IMR-90 (cell line): ENCODE measurements around the gene TMEM181. TPM values are rescaled to one million over a fixed set of nuclear protein-coding genes. Genes with fewer than 3 reads are reported as not detected.

Experiments
- ATAC-seq: fragments of 200-7000 bp; cut with Tn5 transposase; 2 replicates; pipeline ENCODE4 v1.9.1; 2020; ENCODE audit warnings: low read depth, mild to moderate bottlenecking, moderate library complexity
- BruUV-seq: library from RNA; stranded (reverse); fragments of 400-500 nt; replicated peaks from 2 replicates; lab custom pipeline; 2021; lab: Mats Ljungman, UMichigan
- CTCF ChIA-PET: fragments of 300-600 bp; formaldehyde crosslinking; extraction: SDS; loops from one replicate; lab custom pipeline; 2021; ENCODE audit warnings: antibody characterized with exemption; lab: Yijun Ruan, JAX
- POLR2A ChIA-PET: fragments of 300-600 bp; sonication (Branson Sonifier 250); formaldehyde crosslinking; loops from one replicate; lab custom pipeline; 2022; ENCODE audit warnings: antibody characterized with exemption; ENCODE audit not compliant: unreplicated experiment; lab: Charles Lee
- DNase-seq: peaks from one replicate; pipeline ENCODE4 v3.0.0; 2013
- H2AFZ ChIP-seq: replicated peaks from 2 replicates; pipeline ENCODE3; 2013; ENCODE audit warnings: low read length, mild to moderate bottlenecking; ENCODE audit not compliant: poor library complexity
- H2AK5ac ChIP-seq: 2 replicates; pipeline ENCODE4 v1.6.1; 2013; ENCODE audit warnings: low read depth, low read length, inconsistent platforms
- H2AK9ac ChIP-seq: replicated peaks from 2 replicates; pipeline ENCODE3; 2013; ENCODE audit warnings: mild to moderate bottlenecking, low read depth, low read length, moderate library complexity; ENCODE audit not compliant: poor library complexity
- H2BK120ac ChIP-seq: 2 replicates; pipeline ENCODE4 v1.6.1; 2013; ENCODE audit warnings: low read depth, low read length, inconsistent platforms
- H2BK15ac ChIP-seq: 3 replicates; pipeline ENCODE4 v1.6.1; 2013; ENCODE audit warnings: low read depth, low read length, inconsistent platforms
- H2BK20ac ChIP-seq: 2 replicates; pipeline ENCODE4 v1.6.1; 2013; ENCODE audit warnings: low read depth, mild to moderate bottlenecking, inconsistent platforms, low read length, moderate library complexity
- H2BK5ac ChIP-seq: 2 replicates; pipeline ENCODE4 v1.6.1; 2013; ENCODE audit warnings: mild to moderate bottlenecking, low read depth, low read length, inconsistent platforms; ENCODE audit not compliant: poor library complexity, severe bottlenecking
- H3K14ac ChIP-seq: replicated peaks from 2 replicates; pipeline ENCODE4 v1.6.1; 2013; ENCODE audit warnings: low read depth, low read length, inconsistent platforms
- H3K18ac ChIP-seq: 2 replicates; pipeline ENCODE4 v1.6.1; 2013; ENCODE audit warnings: low read depth, low read length, control low read depth
- H3K23ac ChIP-seq: 2 replicates; pipeline ENCODE4 v1.6.1; 2013; ENCODE audit warnings: low read depth, low read length, inconsistent platforms
- H3K27ac ChIP-seq: 2 replicates; pipeline ENCODE4 v1.5.1; 2013; ENCODE audit warnings: mild to moderate bottlenecking, control low read depth, low read length; ENCODE audit not compliant: insufficient read depth
- H3K27me3 ChIP-seq: 2 replicates; pipeline ENCODE4 v1.6.1; 2013; ENCODE audit warnings: low read length; ENCODE audit not compliant: control insufficient read depth, insufficient read depth
- H3K36me3 ChIP-seq: 2 replicates; pipeline ENCODE4 v1.6.1; 2013; ENCODE audit warnings: low read length, mixed read lengths; ENCODE audit not compliant: control insufficient read depth, insufficient read depth
- H3K4ac ChIP-seq: 2 replicates; pipeline ENCODE4 v1.6.1; 2013; ENCODE audit warnings: low read depth, low read length, inconsistent platforms
- H3K4me1 ChIP-seq: 2 replicates; pipeline ENCODE4 v1.6.1; 2013; ENCODE audit warnings: low read length, mixed read lengths; ENCODE audit not compliant: control insufficient read depth, insufficient read depth
- H3K4me2 ChIP-seq: 2 replicates; pipeline ENCODE4 v1.6.1; 2013; ENCODE audit warnings: low read depth, mild to moderate bottlenecking, control low read depth, low read length, moderate library complexity
- H3K4me3 ChIP-seq: 2 replicates; pipeline ENCODE4 v1.5.1; 2013; ENCODE audit warnings: low read depth, mild to moderate bottlenecking, control low read depth, low read length, moderate library complexity; ENCODE audit not compliant: insufficient read depth
- H3K56ac ChIP-seq: 2 replicates; pipeline ENCODE4 v1.6.1; 2013; ENCODE audit warnings: low read length, inconsistent platforms; ENCODE audit not compliant: insufficient read depth; ENCODE audit errors: extremely low read depth
- H3K79me1 ChIP-seq, 2 experiments: 2 replicates each; pipeline ENCODE4 v1.6.1; 2013; ENCODE audit warnings: low read length in 2 of 2, inconsistent platforms in 1 of 2, low read depth in 1 of 2
- H3K9ac ChIP-seq: 2 replicates; pipeline ENCODE4 v1.6.1; 2013; ENCODE audit warnings: low read depth, low read length, control low read depth
- H3K9me1 ChIP-seq: 2 replicates; pipeline ENCODE4 v1.6.1; 2013; ENCODE audit warnings: low read length, inconsistent platforms; ENCODE audit not compliant: insufficient read depth
- H3K9me3 ChIP-seq: 2 replicates; pipeline ENCODE4 v1.6.1; 2013; ENCODE audit warnings: low read length; ENCODE audit not compliant: control insufficient read depth, insufficient read depth
- H4K20me1 ChIP-seq: 2 replicates; pipeline ENCODE4 v1.6.1; 2013; ENCODE audit warnings: low read length, inconsistent platforms; ENCODE audit not compliant: insufficient read depth
- H4K5ac ChIP-seq: 2 replicates; pipeline ENCODE4 v1.6.1; 2013; ENCODE audit warnings: mild to moderate bottlenecking, low read depth, low read length, control low read depth
- H4K8ac ChIP-seq, 2 experiments: 2 replicates each; pipeline ENCODE4 v1.6.1; 2013; ENCODE audit warnings: low read depth in 2 of 2, low read length in 2 of 2, control low read depth in 1 of 2, inconsistent platforms in 1 of 2
- H4K91ac ChIP-seq: 2 replicates; pipeline ENCODE4 v1.6.1; 2013; ENCODE audit warnings: low read depth, low read length, inconsistent platforms; ENCODE audit not compliant: insufficient read depth
- BHLHE40 ChIP-seq: fragments of 150-350 bp; IDR thresholded peaks from 2 replicates; pipeline ENCODE4 v1.6.1; 2016; ENCODE audit warnings: mild to moderate bottlenecking, low read depth, low read length
- CEBPB ChIP-seq: IDR thresholded peaks from 2 replicates; pipeline ENCODE4 v1.6.1; 2012; ENCODE audit warnings: low read depth, low read length, improper control_type of control experiment
- CHD1 ChIP-seq: IDR thresholded peaks from 2 replicates; pipeline ENCODE4 v1.6.1; 2012; ENCODE audit warnings: low read depth, low read length, improper control_type of control experiment
- FOS ChIP-seq: fragments of 150-350 bp; IDR thresholded peaks from 2 replicates; pipeline ENCODE4 v1.6.1; 2016; ENCODE audit warnings: low read depth, low read length
- MAFK ChIP-seq: IDR thresholded peaks from 2 replicates; pipeline ENCODE4 v1.6.1; 2012; ENCODE audit warnings: low read depth, low read length, improper control_type of control experiment
- MAZ ChIP-seq: IDR thresholded peaks from 2 replicates; pipeline ENCODE4 v1.6.1; 2012; ENCODE audit warnings: low read depth, mild to moderate bottlenecking, low read length, improper control_type of control experiment, moderate library complexity, borderline replicate concordance
- NFE2L2 ChIP-seq: fragments of 150-350 bp; IDR thresholded peaks from 2 replicates; pipeline ENCODE4 v1.6.1; 2016; ENCODE audit warnings: low read depth, mild to moderate bottlenecking, low read length
- POLR2A ChIP-seq: IDR thresholded peaks from 2 replicates; pipeline ENCODE4 v1.6.1; 2012; ENCODE audit warnings: mild to moderate bottlenecking, low read depth, low read length
- RAD21 ChIP-seq: IDR thresholded peaks from 2 replicates; pipeline ENCODE4 v1.6.1; 2012; ENCODE audit warnings: low read length, improper control_type of control experiment
- RCOR1 ChIP-seq: IDR thresholded peaks from 2 replicates; pipeline ENCODE4 v1.6.1; 2012; ENCODE audit warnings: mild to moderate bottlenecking, low read length, improper control_type of control experiment; ENCODE audit not compliant: insufficient replicate concordance
- RFX5 ChIP-seq: IDR thresholded peaks from 2 replicates; pipeline ENCODE4 v1.8.0; 2012; ENCODE audit warnings: low read depth, mild to moderate bottlenecking, low read length, moderate library complexity
- SMC3 ChIP-seq: fragments of 150-350 bp; IDR thresholded peaks from 2 replicates; pipeline ENCODE4 v1.6.1; 2016; ENCODE audit warnings: low read depth, mild to moderate bottlenecking, antibody characterized with exemption, low read length, moderate library complexity
- USF2 ChIP-seq: fragments of 150-350 bp; IDR thresholded peaks from 2 replicates; pipeline ENCODE4 v1.6.1; 2017; ENCODE audit warnings: mild to moderate bottlenecking, antibody characterized with exemption, low read length, low read depth
- WGBS, 2 experiments: methylation state at CpG; one replicate each; pipeline versions ENCODE4 v1.1.5 to v1.1.7; 2013; ENCODE audit warnings: missing lambda C conversion rate in 2 of 2; ENCODE audit not compliant: insufficient read length in 1 of 2; ENCODE audit errors: extremely low coverage in 2 of 2; 5-methylcytosine and 5-hydroxymethylcytosine counted together
- dilution Hi-C: fragments of 300-500 bp; cut with HindIII; formaldehyde crosslinking; loops from one replicate; pipeline ENCODE4 v1.14.3; 2018; ENCODE audit warnings: low sequenced_read_pairs; ENCODE audit not compliant: unreplicated experiment
- in situ Hi-C: fragments of 300-500 bp; cut with MboI; formaldehyde crosslinking; loops from 3 replicates; pipeline ENCODE4 v1.14.3; 2019; ENCODE audit warnings: low sequenced_read_pairs, inconsistent platforms, mixed read lengths
- intact Hi-C: fragments of 100-400 bp; cut with micrococcal nuclease; formaldehyde crosslinking; loops from 2 replicates; pipeline ENCODE4 v1.10.0; 2022
- polyA plus RNA-seq, 3 experiments: library from polyadenylated mRNA; depleted of rRNA; stranded (reverse); fragments of >200 nt; gene quantifications; 2 replicates each; pipeline ENCODE4 v1.2.3, GENCODE V29; 2012; ENCODE audit warnings: low replicate concordance in 1 of 3
- total RNA-seq: library from RNA; depleted of rRNA; stranded (reverse); fragments of >200 nt; gene quantifications from 2 replicates; pipeline ENCODE4 v1.2.3, GENCODE V29; 2012
- TF ChIP-seq, protein P1 (sequence below): conservative IDR thresholded peaks from 2 replicates; pipeline ENCODE4 v1.5.1; 2012; ENCODE audit warnings: mild to moderate bottlenecking, low read depth, low read length, improper control_type of control experiment
- TF ChIP-seq, protein P2 (sequence below): fragments of 150-350 bp; IDR thresholded peaks from 2 replicates; pipeline ENCODE4 v1.6.1; 2016; ENCODE audit warnings: low read depth, mild to moderate bottlenecking, low read length, moderate library complexity, borderline replicate concordance

TMEM181 gene
- total and polyA plus RNA-seq, 2 of the 4 experiments (the other 2 are of a cell fraction) = 22.8 to 27.8 TPM

- ChIA-PET CTCF (interaction anchor here (1.5 kb wide), 1 partner anchor 22 kb away, joined by 5 read pairs; no protein-coding TSS in a partner anchor), POLR2A (no interaction called here)
- no peak overlapping the region for H3K27ac ChIP-seq
- no peak overlapping the region for H4K8ac ChIP-seq
- H2BK5ac ChIP-seq = no peak overlapping the region
- H3K4me3 ChIP-seq = no peak overlapping the region
- no peak overlapping the region for H2AFZ ChIP-seq
- H3K79me1 ChIP-seq = no peaks in the 10 kb centered on the region
- no peaks in the 10 kb centered on the region for H4K20me1 ChIP-seq
- H2BK20ac ChIP-seq = no peak overlapping the region
- no peak overlapping the region for H3K4me2 ChIP-seq
- no peak overlapping the region for H4K5ac ChIP-seq
- no peak overlapping the region for H3K23ac ChIP-seq
- DNase-seq (peak; percentile 69), ATAC-seq (0 out of 2 replicates have a peak, but pooled peaks have one; percentile 17)
- H3K56ac ChIP-seq = no peak overlapping the region
- H3K14ac ChIP-seq = no peak overlapping the region
- H3K9me1 ChIP-seq = no peaks in the 10 kb centered on the region
- no peak overlapping the region for H2BK15ac ChIP-seq
- no peak overlapping the region for H2AK5ac ChIP-seq
- no peak overlapping the region for H4K91ac ChIP-seq
- H2AK9ac ChIP-seq = no peak overlapping the region
- intact Hi-C loops = no loop called here
- H3K4ac ChIP-seq = no peak overlapping the region
- no peak overlapping the region for H3K9ac ChIP-seq
- TF ChIP-seq CHD1 (no peak), USF2 (no peak), POLR2A (no peak), BHLHE40 (no peak), MAZ (no peak), NFE2L2 (no peak), FOS (no peak), RFX5 (no peak), RAD21 (no peak), CEBPB (no peak), SMC3 (no peak), RCOR1 (no peak), MAFK (no peak)
- TF ChIP-seq, protein P1, sequence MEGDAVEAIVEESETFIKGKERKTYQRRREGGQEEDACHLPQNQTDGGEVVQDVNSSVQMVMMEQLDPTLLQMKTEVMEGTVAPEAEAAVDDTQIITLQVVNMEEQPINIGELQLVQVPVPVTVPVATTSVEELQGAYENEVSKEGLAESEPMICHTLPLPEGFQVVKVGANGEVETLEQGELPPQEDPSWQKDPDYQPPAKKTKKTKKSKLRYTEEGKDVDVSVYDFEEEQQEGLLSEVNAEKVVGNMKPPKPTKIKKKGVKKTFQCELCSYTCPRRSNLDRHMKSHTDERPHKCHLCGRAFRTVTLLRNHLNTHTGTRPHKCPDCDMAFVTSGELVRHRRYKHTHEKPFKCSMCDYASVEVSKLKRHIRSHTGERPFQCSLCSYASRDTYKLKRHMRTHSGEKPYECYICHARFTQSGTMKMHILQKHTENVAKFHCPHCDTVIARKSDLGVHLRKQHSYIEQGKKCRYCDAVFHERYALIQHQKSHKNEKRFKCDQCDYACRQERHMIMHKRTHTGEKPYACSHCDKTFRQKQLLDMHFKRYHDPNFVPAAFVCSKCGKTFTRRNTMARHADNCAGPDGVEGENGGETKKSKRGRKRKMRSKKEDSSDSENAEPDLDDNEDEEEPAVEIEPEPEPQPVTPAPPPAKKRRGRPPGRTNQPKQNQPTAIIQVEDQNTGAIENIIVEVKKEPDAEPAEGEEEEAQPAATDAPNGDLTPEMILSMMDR = no peak
- TF ChIP-seq, protein P2, sequence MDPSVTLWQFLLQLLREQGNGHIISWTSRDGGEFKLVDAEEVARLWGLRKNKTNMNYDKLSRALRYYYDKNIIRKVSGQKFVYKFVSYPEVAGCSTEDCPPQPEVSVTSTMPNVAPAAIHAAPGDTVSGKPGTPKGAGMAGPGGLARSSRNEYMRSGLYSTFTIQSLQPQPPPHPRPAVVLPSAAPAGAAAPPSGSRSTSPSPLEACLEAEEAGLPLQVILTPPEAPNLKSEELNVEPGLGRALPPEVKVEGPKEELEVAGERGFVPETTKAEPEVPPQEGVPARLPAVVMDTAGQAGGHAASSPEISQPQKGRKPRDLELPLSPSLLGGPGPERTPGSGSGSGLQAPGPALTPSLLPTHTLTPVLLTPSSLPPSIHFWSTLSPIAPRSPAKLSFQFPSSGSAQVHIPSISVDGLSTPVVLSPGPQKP = no peak
- no peak overlapping the region for H3K18ac ChIP-seq
- H2BK120ac ChIP-seq = no peak overlapping the region
- peaks cover 4% of the 10 kb centered on the region; the same call in 1 of the 2 replicates for H3K4me1 ChIP-seq
- H3K27me3 ChIP-seq = no peaks in the 10 kb centered on the region
- no peaks in the 10 kb centered on the region for H3K36me3 ChIP-seq
- no TSS peak for BruUV-seq
- in situ Hi-C loops = no loop called here
- WGBS, 2 experiments = 71% methylated on average over 3 of the region's 7 CpGs; no CpG with 5 or more reads in 1 of the 2 experiments
- H3K9me3 ChIP-seq = no peaks in the 10 kb centered on the region
- dilution Hi-C loops = no loop called here
Measured at GRCh38 chr6:158669145-158670035, 109.5 kb downstream of the TMEM181 start.
